Measurements from ENCODE around the gene TPGS1.

Gene TPGS1

DNA sequence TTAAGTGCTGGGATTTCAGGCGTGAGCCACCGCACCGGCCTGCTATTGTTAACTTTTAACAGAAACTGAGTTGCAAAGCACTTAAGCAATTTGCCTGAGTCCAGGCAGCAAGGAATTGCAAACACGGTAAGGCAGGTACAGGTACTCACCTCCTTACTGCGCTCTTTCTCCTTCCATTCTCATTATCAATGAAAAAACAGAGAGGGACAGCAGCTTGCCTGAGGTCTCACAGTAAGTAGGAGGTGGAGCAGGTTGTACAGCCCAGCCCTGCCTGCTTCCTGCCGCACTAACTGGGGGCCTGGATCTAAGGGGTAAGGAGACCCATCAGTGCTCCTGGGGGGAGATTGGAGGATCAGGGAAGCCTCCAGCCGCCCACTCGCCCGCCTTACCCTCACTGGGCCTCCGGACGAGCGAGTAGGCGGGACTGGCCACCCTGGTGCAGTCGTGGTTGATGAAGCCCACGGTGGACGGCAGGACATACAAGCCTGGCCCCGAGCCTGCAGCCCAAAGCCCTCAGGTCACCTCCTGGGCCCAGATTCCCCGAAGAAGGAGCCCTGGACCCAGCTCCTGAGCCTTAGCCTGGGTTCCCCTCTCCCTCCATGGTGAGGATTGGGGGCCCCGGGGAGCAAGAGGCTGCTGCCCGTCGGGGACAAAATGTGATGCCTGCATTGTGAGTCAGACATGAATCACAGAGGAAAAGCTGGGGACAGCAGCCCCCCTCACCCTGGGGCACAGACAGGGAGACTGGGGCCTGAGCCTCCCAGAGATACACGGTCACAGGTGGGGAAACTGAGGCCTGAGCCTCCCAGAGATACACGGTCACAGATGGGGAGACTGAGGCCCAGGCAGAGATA is 35.1 kb upstream of the TPGS1 start:
- TF ChIP-seq, protein P1, sequence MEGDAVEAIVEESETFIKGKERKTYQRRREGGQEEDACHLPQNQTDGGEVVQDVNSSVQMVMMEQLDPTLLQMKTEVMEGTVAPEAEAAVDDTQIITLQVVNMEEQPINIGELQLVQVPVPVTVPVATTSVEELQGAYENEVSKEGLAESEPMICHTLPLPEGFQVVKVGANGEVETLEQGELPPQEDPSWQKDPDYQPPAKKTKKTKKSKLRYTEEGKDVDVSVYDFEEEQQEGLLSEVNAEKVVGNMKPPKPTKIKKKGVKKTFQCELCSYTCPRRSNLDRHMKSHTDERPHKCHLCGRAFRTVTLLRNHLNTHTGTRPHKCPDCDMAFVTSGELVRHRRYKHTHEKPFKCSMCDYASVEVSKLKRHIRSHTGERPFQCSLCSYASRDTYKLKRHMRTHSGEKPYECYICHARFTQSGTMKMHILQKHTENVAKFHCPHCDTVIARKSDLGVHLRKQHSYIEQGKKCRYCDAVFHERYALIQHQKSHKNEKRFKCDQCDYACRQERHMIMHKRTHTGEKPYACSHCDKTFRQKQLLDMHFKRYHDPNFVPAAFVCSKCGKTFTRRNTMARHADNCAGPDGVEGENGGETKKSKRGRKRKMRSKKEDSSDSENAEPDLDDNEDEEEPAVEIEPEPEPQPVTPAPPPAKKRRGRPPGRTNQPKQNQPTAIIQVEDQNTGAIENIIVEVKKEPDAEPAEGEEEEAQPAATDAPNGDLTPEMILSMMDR (IDR thresholded peaks at IDR 0.05; ENCODE audit: poor library complexity, severe bottlenecking), result no peak
- Histone ChIP-seq H3K27me3 (ENCODE audit: insufficient read depth, poor library complexity, severe bottlenecking) (no peaks in the 10 kb centered on the region), H3K27ac (ENCODE audit: poor library complexity, severe bottlenecking) (no peak overlapping the region), H3K36me3 (ENCODE audit: low read depth) (no peaks in the 10 kb centered on the region), H3K4me3 (ENCODE audit: severe bottlenecking) (no peak overlapping the region), H3K4me1 (ENCODE audit: insufficient read depth, poor library complexity, severe bottlenecking) (no peaks in the 10 kb centered on the region), H3K9me3 (ENCODE audit: severe bottlenecking) (no peaks in the 10 kb centered on the region)
- no peak for ATAC-seq (ENCODE audit: low read depth)
- no peak for DNase-seq (ENCODE audit: low spot score)

GRCh38 chr19:474126-475078 is 32.9 kb upstream of the TPGS1 start:
- no peaks in the 10 kb centered on the region for H3K27me3 ChIP-seq (ENCODE audit: insufficient read depth, poor library complexity, severe bottlenecking)
- TF ChIP-seq, protein P1 (IDR thresholded peaks at IDR 0.05; ENCODE audit: poor library complexity, severe bottlenecking), result no peak

DNA sequence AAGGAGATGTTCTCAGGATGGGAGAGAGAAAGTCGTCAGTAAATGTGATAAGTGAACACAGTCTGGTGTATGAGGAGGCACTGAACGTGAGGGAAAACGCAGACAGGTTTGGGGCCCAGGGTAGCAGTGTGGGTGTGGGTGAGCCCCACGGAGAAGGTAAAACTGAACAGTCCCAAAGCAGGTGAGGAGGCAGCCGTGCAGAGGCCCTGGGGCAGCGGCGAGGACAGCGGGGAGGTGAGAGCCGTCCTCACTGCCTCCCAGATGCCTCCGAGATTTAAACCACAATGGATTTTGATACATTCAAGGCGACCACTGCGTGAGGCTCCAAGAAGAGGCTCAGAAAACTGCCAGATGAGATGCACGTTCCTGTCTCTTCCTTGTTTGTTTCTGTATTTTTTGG is 31.9 kb upstream of the TPGS1 start:
- no peak for ATAC-seq (ENCODE audit: low read depth)
- no peaks in the 10 kb centered on the region for H3K27me3 ChIP-seq (ENCODE audit: insufficient read depth, poor library complexity, severe bottlenecking)
- no peaks in the 10 kb centered on the region for H3K9me3 ChIP-seq (ENCODE audit: severe bottlenecking)
- no peaks in the 10 kb centered on the region for H3K4me1 ChIP-seq (ENCODE audit: insufficient read depth, poor library complexity, severe bottlenecking)
- H3K27ac ChIP-seq (ENCODE audit: poor library complexity, severe bottlenecking), result no peak overlapping the region
- TF ChIP-seq, protein P1 (IDR thresholded peaks at IDR 0.05; ENCODE audit: poor library complexity, severe bottlenecking), result no peak
- H3K36me3 ChIP-seq (ENCODE audit: low read depth), result no peaks in the 10 kb centered on the region
- no peak for DNase-seq (ENCODE audit: low spot score)
- H3K4me3 ChIP-seq (ENCODE audit: severe bottlenecking), result no peak overlapping the region

More at GRCh38 chr19:474126-475078, 32.9 kb upstream of the TPGS1 start:
- Histone ChIP-seq H3K9me3 (ENCODE audit: severe bottlenecking) (no peaks in the 10 kb centered on the region), H3K4me1 (ENCODE audit: insufficient read depth, poor library complexity, severe bottlenecking) (no peaks in the 10 kb centered on the region), H3K4me3 (ENCODE audit: severe bottlenecking) (no peak overlapping the region), H3K27ac (ENCODE audit: poor library complexity, severe bottlenecking) (no peak overlapping the region), H3K36me3 (ENCODE audit: low read depth) (no peaks in the 10 kb centered on the region)
- ATAC-seq (ENCODE audit: low read depth) (no peak), DNase-seq (ENCODE audit: low spot score) (no peak)

DNA sequence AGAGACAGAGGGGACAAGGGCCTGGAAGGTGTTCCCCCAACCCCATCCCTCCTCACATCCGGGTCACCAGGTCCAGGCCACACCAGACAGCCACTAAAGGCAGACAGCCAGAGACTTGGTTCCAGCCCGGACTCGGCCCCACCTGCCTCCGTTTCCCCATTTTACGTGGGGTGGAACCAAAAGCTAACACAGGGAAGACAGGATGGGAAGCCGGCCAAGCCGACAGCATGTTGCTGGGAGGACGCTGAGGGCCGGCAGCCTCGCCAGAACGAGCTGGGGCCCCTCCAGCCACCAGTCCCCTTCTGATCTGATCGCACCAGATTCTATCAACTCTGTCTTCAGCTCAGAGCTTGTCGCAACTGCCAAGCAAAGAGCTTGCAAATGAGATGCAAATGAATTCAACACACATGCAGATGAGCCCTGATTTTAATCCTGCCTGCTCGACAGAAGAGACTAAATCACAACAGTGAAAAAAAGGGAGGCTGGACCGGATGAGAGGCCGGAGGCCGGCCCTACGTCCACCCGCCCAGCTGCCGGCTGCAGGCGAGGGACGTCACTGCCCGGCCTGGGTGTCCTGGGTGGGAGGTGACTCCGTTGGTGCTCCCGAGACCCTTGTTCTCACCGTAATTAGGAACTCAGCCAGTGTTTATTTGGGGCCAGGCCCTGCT is 28.9 kb upstream of the TPGS1 start:
- TF ChIP-seq, protein P1 (IDR thresholded peaks at IDR 0.05; ENCODE audit: poor library complexity, severe bottlenecking), result no peak

More for the DNA sequence above, 28.9 kb upstream of the TPGS1 start:
- Histone ChIP-seq H3K27me3 (ENCODE audit: insufficient read depth, poor library complexity, severe bottlenecking) (no peaks in the 10 kb centered on the region), H3K4me3 (ENCODE audit: severe bottlenecking) (no peak overlapping the region), H3K27ac (ENCODE audit: poor library complexity, severe bottlenecking) (no peak overlapping the region), H3K36me3 (ENCODE audit: low read depth) (no peaks in the 10 kb centered on the region), H3K9me3 (ENCODE audit: severe bottlenecking) (no peaks in the 10 kb centered on the region), H3K4me1 (ENCODE audit: insufficient read depth, poor library complexity, severe bottlenecking) (no peaks in the 10 kb centered on the region)
- ATAC-seq (ENCODE audit: low read depth), result no peak
- no peak for DNase-seq (ENCODE audit: low spot score)

All from RWPE2 (cell line).